Measurements from ENCODE around the gene LDLRAP1.

Gene LDLRAP1

DNA sequence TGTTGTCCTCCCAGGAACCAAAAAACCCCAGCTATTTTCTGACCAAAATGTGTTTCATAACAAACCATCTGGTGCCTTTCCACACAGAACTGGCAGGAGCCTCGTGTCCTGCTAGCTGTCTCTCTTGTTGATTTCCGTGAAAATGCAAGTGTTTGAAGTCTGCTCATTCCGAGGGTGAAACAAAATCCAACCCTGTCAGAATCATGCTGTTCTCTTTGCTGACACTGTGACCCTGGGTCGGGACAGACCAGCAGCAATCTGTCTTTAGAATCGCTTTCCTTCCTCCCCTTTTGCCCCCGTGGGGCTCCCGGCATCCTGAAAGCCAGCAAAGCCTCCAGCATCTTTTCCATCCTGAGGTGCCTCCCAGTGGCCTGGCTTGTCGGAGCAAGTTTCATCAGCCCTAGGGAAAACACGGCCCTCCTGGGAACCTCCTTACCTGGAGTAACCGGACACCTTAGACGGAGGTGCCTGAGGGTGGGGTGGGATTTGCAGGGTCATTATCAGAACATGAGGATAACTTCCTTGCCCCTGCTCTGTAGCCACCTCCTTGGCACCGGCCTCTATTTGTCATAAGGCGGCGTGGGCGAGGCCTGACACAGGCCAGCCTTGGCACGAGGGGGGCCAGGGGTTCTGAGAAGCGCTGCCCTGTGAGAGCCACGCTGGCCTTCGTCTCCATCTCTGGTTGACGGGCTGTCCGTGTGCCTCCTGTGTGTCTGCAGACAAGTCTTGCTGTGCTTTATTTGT is 24.9 kb downstream of the LDLRAP1 start:
- no peaks in the 10 kb centered on the region for H3K9me3 ChIP-seq (ENCODE audit: low read length)
- H3K27ac ChIP-seq (ENCODE audit: low read depth, low read length, poor library complexity, severe bottlenecking): no peak overlapping the region
- H3K9me2 ChIP-seq (ENCODE audit: low read depth, low read length): no peaks in the 10 kb centered on the region
- no peak overlapping the region for H2AFZ ChIP-seq (ENCODE audit: low read length)
- no peaks in the 10 kb centered on the region for H3F3A ChIP-seq (ENCODE audit: insufficient read depth, low read length)
- H3K27me3 ChIP-seq (ENCODE audit: insufficient read depth, low read length): peaks cover 8% of the 10 kb centered on the region; the same call in 1 of the 2 replicates
- no peaks in the 10 kb centered on the region for H4K20me1 ChIP-seq (ENCODE audit: insufficient read depth, low read length)
- no peak overlapping the region for H3K4me3 ChIP-seq (ENCODE audit: low read depth, low read length, poor library complexity, severe bottlenecking)
- TF ChIP-seq EZH2 (IDR thresholded peaks at IDR 0.05; ENCODE audit: borderline replicate concordance, low read length) (no peak), CTCF (IDR thresholded peaks at IDR 0.05; ENCODE audit: low read length) (no peak)
- peaks cover 25% of the 10 kb centered on the region for H3K4me1 ChIP-seq (ENCODE audit: insufficient read depth, low read length, severe bottlenecking)
- no peaks in the 10 kb centered on the region for H3K79me2 ChIP-seq (ENCODE audit: insufficient read depth, low read length)
- no peak overlapping the region for H3K9ac ChIP-seq (ENCODE audit: low read length)
- H3K36me3 ChIP-seq (ENCODE audit: insufficient read depth, low read length): no peaks in the 10 kb centered on the region
- no peak overlapping the region for H3K4me2 ChIP-seq (ENCODE audit: low read length)

DNA sequence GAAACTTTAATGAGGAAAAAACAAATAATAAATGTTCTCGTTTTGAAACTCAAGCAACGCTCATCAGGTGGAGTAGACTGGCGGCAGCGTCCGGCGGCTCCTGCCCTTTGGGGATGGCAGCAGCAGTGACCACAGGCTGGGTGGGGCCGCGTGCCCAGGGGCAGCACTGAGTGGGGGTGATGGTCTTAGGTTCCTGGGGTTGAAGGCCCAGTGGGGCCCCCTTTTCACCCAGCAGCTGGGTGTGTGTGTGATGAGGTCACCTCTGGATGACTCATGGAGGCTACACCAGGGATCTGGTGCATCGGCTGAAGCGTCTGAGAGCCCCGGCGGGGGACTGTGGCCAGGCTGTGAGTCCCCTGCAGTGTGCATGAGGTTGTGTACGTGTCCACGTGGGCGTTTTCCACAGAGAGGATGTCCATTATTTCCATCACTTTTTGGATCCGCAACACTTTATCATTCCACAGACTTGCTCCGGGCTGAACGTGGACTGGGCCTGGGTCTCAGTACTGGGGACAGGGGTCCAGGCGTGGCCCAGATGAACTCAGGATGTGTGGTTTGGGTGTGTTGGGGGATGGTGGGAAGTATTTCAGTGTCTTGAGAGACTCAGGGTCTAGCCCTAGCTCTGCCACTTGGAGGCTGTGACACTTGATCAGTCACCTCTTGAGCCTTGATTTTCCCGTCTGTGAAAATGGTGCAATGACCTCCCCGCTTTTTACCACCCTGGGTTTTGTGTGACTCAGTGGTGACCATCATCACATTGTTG is 25.6 kb downstream of the LDLRAP1 start:
- Histone ChIP-seq H3K27ac (ENCODE audit: low read depth, low read length, poor library complexity, severe bottlenecking) (no peak overlapping the region), H3K4me1 (ENCODE audit: insufficient read depth, low read length, severe bottlenecking) (peaks cover 25% of the 10 kb centered on the region), H3K27me3 (ENCODE audit: insufficient read depth, low read length) (peaks cover 8% of the 10 kb centered on the region; the same call in 1 of the 2 replicates), H4K20me1 (ENCODE audit: insufficient read depth, low read length) (no peaks in the 10 kb centered on the region), H3F3A (ENCODE audit: insufficient read depth, low read length) (no peaks in the 10 kb centered on the region), H3K4me3 (ENCODE audit: low read depth, low read length, poor library complexity, severe bottlenecking) (no peak overlapping the region), H3K4me2 (ENCODE audit: low read length) (no peak overlapping the region), H3K36me3 (ENCODE audit: insufficient read depth, low read length) (no peaks in the 10 kb centered on the region), H3K79me2 (ENCODE audit: insufficient read depth, low read length) (no peaks in the 10 kb centered on the region), H3K9me3 (ENCODE audit: low read length) (no peaks in the 10 kb centered on the region), H3K9ac (ENCODE audit: low read length) (no peak overlapping the region), H2AFZ (ENCODE audit: low read length) (no peak overlapping the region), H3K9me2 (ENCODE audit: low read depth, low read length) (no peaks in the 10 kb centered on the region)
- TF ChIP-seq CTCF (IDR thresholded peaks at IDR 0.05; ENCODE audit: low read length) (no peak), EZH2 (IDR thresholded peaks at IDR 0.05; ENCODE audit: borderline replicate concordance, low read length) (no peak)

DNA sequence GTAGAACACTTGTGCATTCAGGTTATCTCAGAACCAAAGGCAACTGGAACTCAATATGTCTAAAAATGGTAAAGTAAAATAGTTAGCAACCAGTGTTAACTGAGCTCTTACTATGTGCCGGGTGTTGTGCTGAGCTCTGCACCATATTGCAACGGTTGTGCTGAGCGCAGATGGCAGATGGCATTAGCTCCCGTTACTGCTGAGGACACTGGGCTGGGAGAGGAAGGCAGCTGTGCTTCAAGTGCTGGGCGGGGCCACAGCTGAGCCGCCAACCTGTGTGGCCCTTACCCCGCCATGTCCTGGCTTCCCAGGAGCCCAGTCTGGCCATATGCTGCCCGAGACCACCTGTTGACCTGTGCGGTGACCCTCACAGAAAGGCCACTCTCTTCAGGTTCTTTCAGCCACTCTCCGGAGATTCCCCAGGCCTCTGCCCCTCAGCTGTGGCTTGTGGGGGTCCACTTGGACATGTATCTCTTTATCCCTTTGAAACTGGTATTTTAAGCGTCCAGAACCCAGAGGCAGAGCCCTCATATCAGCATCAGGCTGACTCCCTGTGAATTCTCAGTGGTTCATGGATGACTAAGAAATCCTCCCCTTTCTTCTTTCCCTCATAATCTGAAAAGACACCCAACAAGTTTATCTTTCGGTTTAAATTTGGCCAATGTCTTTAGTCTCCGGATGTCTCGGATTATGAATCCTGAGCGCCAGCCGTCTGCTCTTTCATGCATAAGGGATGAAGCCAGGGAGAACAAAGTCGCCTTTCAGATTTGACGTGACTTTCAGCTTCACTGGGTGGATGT is 26.4 kb downstream of the LDLRAP1 start:
- Histone ChIP-seq H3K27ac (ENCODE audit: low read depth, low read length, poor library complexity, severe bottlenecking) (no peak overlapping the region), H3K4me1 (ENCODE audit: insufficient read depth, low read length, severe bottlenecking) (peaks cover 22% of the 10 kb centered on the region), H3F3A (ENCODE audit: insufficient read depth, low read length) (no peaks in the 10 kb centered on the region), H3K36me3 (ENCODE audit: insufficient read depth, low read length) (no peaks in the 10 kb centered on the region), H3K4me3 (ENCODE audit: low read depth, low read length, poor library complexity, severe bottlenecking) (no peak overlapping the region), H3K79me2 (ENCODE audit: insufficient read depth, low read length) (no peaks in the 10 kb centered on the region), H3K27me3 (ENCODE audit: insufficient read depth, low read length) (peaks cover 8% of the 10 kb centered on the region; the same call in 1 of the 2 replicates), H3K9me3 (ENCODE audit: low read length) (no peaks in the 10 kb centered on the region), H3K9me2 (ENCODE audit: low read depth, low read length) (no peaks in the 10 kb centered on the region), H3K9ac (ENCODE audit: low read length) (no peak overlapping the region), H4K20me1 (ENCODE audit: insufficient read depth, low read length) (no peaks in the 10 kb centered on the region), H2AFZ (ENCODE audit: low read length) (no peak overlapping the region), H3K4me2 (ENCODE audit: low read length) (no peak overlapping the region)
- TF ChIP-seq EZH2 (IDR thresholded peaks at IDR 0.05; ENCODE audit: borderline replicate concordance, low read length): no peak
- TF ChIP-seq CTCF (IDR thresholded peaks at IDR 0.05; ENCODE audit: low read length): no peak
